ENCODE results near the gene PRDM4.

DNA sequence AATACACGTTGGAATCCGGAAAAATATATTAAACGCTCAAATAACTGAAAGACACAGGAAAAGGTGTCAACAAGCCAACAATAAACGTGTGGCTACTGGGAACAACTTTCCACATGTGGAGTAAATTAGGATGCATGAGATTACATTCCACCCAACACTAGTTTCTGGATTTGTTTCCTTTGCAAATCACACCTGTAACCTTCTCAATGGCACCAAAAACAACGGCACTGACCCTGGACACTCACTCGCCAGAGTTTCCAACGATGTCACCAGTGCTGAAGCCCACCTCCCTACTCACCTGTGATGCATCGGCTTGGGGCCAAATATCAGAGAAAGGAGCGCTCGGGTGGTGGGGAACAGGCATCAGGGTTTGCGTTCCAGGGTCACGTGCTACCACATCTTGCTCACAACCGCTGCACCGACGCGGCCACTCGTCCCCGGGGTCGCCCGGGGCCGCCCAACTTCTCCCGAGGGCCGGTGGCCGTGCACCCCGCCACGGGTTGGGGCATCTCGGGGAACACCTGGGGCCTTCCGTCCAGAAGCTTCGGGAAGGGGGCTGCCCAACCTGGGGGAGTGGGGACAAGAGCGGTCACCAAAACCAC lies 629 bp downstream of the PRDM4 start:
- TF ChIP-seq KDM1A (IDR thresholded peaks at IDR 0.05; ENCODE audit: low read depth): no peak
- TF ChIP-seq POLR2A (IDR thresholded peaks at IDR 0.05; ENCODE audit: low read length): no peak
- TF ChIP-seq, protein P1, sequence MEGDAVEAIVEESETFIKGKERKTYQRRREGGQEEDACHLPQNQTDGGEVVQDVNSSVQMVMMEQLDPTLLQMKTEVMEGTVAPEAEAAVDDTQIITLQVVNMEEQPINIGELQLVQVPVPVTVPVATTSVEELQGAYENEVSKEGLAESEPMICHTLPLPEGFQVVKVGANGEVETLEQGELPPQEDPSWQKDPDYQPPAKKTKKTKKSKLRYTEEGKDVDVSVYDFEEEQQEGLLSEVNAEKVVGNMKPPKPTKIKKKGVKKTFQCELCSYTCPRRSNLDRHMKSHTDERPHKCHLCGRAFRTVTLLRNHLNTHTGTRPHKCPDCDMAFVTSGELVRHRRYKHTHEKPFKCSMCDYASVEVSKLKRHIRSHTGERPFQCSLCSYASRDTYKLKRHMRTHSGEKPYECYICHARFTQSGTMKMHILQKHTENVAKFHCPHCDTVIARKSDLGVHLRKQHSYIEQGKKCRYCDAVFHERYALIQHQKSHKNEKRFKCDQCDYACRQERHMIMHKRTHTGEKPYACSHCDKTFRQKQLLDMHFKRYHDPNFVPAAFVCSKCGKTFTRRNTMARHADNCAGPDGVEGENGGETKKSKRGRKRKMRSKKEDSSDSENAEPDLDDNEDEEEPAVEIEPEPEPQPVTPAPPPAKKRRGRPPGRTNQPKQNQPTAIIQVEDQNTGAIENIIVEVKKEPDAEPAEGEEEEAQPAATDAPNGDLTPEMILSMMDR (IDR thresholded peaks at IDR 0.05): no peak

Data from A549 (cell line).